Activated CD8-positive, alpha-beta memory T cell treated with anti-CD3 and anti-CD28 coated beads for 24 hours (primary cell): ENCODE data around the gene ARMC2.
"Not testable (repeated sequence)": the region's sequence is repeated elsewhere in the genome, so short reads cannot be mapped to it uniquely, and the experiment has no call there.

Experiments used
- DNase-seq: peaks from one replicate; pipeline ENCODE4 v3.0.0-alpha.2; 2020

Gene ARMC2

GRCh38 chr6:108835218-108835850, 12.9 kb upstream of the ARMC2 start:
- peak; percentile 91 for DNase-seq

- DNase-seq = no peak
These were observed 12.2 kb upstream of the ARMC2 start for GRCh38 chr6:108836061-108836460.

GRCh38 chr6:108837236-108837971, 10.8 kb upstream of the ARMC2 start:
- DNase-seq = no peak

GRCh38 chr6:108838101-108838717, 10.0 kb upstream of the ARMC2 start:
- DNase-seq = no peak

DNA sequence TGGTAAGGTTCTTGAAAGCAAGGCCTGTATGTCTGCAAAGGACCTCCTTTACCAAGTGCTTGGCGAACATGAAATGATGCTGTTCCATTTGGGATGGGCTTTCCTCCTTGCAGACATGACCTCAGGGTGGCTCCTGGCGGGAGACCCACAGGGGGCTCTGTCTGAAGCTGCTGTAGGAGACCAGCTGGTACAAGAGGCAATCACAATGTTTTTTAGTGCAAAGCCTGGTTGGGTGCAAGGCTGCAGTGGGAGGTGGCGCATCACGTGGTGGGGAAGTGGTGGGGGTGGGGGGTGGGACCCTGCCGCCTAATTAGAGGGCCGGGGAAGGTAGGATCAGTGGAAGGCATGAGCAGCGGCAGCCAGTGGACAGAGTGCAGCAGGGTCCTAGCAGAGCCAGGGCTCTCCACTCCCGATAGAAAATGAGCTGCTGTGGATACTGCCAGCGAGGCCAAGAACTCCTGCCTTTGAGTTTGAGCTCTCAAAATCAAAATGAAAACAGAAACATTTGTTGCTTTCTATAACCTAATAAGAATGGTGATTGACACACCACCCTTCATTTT, 9.1 kb upstream of the ARMC2 start:
- no peak for DNase-seq

GRCh38 chr6:108840919-108841318, 7.3 kb upstream of the ARMC2 start:
- no peak for DNase-seq

DNA sequence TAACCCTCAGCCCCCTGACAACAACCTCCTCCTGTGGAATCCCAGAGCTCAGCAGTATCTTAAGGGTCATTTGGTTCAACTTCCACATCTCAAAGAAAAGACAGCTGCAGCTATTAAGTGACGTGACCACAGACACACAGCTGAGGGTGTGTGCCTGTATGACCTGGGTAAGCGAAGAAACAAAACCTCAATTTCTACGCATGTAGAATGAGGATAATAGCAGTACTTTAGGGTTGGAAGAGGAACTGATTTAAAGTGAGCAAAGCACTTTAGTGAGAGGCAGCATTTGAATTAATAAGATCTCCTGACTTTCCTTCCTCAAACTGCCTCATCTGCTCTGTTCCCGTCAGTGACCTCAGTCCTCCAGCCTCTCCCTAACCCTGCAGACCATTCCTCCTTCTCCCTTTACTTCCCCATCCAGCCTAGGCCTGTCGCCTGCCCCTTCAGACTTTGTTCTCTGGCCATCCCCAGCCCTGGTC, 6.8 kb upstream of the ARMC2 start:
- no peak for DNase-seq

GRCh38 chr6:108844135-108844534, 4.1 kb upstream of the ARMC2 start:
- no peak for DNase-seq

DNA sequence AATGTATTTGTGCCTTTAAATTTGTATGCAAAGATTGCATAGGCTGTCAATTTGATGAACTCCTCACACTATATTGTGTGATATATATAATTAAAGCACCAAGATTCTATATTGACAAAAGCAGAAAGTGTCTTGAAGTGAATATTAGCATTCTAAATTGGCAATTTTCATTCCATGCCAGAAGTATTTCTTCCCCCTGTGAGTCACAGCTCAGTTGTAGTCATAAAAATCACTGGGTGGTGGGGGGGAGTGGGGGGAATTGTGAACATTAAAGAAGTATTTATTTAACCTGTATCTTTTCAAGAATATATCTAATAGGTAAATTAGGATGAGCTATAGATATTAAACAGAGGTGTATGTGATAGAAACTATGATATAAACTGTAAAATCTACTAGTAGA, 3.1 kb upstream of the ARMC2 start:
- no peak for DNase-seq

DNA sequence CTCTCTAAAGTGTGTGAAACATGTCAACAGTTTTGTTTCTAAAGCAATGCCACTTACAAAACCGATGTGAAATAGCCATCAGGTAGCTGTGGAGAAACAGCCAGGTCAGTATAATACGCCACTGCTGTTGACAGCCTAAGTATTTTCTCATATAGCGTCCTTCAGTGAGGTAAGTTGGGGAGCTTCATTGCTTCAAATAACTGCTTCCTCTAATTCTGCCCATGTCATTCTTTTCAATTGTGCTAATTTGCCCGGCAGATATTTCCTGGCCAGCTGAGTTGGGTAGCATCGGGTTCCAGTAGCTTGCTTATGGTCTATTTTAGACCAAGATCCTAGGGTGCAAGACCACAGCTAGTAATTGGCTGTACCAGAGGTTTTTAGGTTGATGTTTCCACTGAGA, 2.1 kb upstream of the ARMC2 start:
- no peak for DNase-seq

DNA sequence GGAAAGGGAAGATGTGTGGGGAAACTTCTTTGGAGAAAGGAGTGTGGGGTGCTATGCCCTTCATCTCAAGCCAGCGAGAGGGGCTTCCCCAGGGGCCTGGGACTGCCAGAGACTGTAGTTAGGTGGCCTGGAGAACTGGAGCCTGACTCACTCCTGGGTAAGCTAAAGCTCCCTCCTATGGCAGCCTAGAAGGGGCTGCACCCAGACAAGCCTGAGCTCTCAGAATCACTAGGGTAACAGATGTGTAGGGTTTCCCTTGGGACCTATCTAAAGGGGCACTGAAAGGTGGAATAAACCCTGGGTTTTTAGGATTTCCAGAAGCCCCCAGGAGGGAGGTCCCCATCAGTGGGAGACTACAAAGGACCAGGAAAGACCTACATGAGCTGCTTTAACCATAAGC, 1.6 kb upstream of the ARMC2 start:
- DNase-seq = no peak

GRCh38 chr6:108847738-108848115, 495 bp upstream of the ARMC2 start:
- DNase-seq = no peak

- no peak for DNase-seq
These were observed 2.6 kb downstream of the ARMC2 start for GRCh38 chr6:108850669-108851465.

DNA sequence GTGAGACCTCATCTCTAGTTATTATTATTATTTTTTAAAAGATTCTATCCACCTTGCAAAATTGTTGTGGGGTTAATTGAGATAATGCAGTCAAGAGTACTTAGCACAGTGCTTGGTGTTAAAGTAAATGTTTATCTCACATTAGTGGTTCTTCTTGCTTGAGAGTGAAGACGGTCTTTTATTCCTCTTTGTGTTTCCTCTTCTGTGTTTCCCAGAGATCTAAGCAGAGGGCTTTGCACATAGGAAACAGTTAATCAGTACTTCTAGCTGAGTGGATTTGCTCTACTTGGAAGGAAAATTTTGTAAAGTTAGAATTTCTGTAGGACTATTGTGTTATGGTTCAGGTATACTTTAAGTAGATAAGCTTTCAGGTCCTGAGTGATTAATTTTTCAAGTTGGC, 3.5 kb downstream of the ARMC2 start:
- DNase-seq = no peak

DNA sequence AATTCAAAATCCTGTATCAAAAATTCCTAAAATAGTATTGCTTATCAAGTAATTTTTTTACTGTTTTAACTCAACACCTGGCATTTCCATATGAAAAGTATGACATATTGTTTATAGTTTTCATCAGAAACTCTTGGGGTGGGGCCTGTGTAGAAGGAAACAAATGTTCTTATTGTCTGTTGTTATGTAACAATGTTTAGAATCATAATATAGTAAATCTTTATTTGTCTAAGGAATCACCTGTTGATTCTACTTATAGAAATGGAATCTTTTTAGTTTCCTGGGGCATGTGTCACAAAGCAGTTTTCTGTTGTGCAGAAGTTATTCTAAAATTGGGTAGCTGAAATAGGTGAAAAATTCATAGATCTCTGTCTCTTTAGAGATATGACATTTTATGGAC, 4.9 kb downstream of the ARMC2 start:
- no peak for DNase-seq

DNA sequence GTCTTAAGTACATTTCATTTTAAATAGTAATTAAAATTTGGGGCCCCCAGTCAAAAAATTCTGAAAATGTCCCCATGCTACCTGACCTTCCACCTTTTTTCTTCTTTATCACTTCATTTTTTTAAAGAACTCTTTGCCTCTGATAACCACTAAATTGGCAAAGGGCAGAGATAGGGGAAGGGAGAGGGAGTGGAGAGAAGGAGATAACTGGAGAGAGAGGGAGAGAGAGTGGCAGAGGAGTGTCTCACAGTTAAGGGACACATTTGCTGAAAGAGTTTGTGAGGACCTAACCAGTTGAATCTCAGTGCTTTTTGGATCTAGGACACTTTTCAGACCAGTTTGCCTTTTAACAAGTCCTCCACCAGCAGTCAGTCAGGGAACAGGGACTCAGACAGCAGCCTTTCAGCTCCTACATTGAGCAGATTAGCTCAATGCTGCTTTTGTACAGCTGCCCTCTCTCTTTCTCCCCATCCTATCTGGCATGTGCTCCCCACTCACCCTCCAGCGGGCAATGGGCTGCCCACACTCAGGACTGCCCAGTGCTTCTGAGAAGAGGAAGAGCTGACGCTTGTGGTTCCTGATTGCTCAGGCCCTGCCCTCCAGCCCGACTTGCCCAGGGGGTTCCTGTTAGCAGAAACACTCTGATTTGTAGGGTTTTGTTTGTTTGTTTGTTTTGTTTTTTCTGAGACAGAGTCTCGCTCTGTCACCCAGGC, 14.4 kb downstream of the ARMC2 start:
- no peak for DNase-seq

DNA sequence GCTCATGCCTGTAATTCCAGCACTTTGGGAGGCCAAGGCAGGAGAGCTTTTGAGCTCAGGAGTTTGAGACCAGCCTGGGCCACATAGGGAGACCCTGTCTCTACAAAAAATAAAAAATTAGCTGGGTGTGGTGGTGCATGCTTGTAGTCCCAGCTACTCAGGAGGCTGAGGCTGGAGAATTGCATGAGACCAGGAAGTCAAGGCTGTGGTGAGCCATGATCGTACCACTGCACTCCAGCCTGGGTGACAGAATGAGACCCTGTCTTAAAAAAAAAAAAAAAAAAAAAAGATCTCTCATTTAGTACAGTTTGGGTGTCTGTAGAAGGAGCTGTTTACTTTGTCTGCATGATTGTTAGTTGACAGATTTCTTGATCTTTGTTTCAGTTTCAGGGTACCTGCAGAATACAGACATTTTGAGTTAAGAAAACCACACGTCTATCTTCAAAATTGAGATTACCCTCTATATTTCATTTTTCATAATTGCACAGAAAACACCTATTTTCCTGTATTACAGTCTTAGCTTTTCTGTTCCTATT, 17.6 kb downstream of the ARMC2 start:
- DNase-seq = not testable (repeated sequence)

DNA sequence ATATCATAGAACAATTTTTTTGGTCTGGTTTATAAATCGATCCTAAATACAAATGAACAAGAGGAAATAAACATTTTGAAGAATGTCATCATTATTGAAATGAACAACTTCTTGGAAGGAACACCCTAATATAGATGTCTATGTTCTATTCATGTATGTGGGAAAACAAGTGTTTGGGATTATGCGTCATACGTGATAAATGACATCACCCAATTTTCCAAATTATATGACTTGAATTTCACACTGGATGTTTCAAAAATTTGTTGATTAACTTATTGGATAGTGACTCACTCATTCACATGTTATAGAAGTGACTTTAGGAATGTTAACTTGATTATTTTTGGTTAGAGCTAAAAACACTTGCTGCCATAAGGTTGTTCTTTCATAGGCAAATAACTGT, 18.6 kb downstream of the ARMC2 start:
- no peak for DNase-seq

- no peak for DNase-seq
These were observed 20.4 kb downstream of the ARMC2 start for GRCh38 chr6:108868647-108869046.

GRCh38 chr6:108869876-108870275, 21.7 kb downstream of the ARMC2 start:
- no peak for DNase-seq

DNA sequence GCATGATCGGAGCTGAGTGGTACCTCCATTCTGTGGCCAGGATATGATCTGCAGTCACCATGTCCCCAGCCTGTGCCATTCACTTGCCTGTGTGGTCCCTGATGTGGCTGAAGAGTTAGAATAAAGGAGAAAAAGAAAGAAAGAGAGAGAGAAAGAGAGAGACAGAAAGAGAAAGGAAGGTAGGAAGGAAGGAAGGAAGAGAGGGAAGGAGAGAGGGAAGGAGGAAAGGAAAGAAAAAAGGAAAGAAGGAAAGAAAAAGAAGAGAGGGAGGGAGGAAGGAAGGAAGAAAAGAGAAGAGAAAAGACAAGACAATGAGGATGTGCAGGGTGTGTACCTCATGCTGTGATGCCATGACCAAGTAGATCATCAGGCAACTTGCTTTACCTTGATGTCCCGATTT, 22.1 kb downstream of the ARMC2 start:
- no peak for DNase-seq

DNA sequence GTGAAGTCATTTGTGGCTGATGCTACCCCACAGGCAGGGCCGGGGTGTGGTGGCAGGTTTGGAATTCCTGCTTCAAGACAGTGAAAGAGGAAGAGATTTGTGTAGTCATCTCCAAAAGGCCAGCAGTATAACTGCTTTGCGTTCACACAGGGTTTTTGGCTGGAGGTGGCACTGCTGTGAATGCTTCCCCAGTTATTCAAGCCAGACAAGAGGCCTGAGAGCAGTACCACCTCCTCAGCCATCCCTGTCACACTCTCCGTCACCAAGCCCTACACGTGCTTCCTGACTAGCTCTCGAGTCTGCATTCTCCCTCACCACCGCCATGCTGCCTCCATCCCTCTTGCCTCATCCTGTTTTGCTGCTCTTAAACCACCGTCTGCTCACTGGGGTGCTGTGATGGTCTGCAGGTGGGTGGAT, 23.9 kb downstream of the ARMC2 start:
- peak; percentile 64 for DNase-seq
